Stimulated activated CD4-positive, alpha-beta T cell treated with anti-CD3 and anti-CD28 coated beads, Interleukin-2, amount 100 ng/mL, for 48 hours (primary cell): Measurements from ENCODE around the gene VILL.
"Not testable (repeated sequence)": the region's sequence is repeated elsewhere in the genome, so short reads cannot be mapped to it uniquely, and the experiment has no call there.

ENCODE experiments used
- DNase-seq, 2 donors: peaks; one replicate each; pipeline ENCODE4 v3.0.0-alpha.2; 2020

The VILL gene

DNA sequence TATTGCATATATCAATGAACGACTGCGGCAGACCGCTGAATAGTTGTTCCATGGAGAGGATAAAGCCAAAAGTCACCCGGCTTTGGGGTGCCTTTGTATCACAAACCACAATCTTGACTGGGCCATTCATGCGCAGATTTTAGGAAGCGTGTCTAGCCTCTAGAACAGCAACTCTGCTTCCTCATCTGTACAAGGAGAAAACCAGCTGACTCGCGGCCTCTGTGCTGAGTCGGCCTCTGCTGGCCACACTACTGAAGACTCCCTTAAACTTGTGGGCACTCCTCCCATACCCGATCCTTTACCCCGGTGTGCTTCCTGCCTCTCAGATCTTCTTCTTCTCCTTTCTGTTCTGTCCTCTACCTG is 49.3 kb downstream of the VILL start:
- peak; percentile 18 to 25 for DNase-seq

DNA sequence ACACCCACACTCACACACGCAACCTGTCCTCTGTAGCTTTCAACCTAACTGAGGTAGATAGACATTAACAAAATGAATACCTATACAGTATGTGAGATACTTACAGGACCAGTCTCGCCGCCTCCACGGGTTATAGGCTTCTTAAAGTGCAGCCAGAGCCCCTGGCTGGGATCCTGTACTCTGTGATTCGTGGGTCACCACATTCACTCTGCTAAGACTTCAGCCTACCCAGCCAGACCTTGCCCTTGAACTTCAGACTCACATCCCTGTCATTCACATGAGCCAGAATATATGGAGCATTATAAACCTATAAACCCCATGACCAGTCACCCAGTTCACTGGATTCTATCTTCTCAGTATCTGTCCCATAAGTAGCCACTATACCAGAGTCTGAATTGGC is 49.8 kb downstream of the VILL start:
- no peak for DNase-seq

DNA sequence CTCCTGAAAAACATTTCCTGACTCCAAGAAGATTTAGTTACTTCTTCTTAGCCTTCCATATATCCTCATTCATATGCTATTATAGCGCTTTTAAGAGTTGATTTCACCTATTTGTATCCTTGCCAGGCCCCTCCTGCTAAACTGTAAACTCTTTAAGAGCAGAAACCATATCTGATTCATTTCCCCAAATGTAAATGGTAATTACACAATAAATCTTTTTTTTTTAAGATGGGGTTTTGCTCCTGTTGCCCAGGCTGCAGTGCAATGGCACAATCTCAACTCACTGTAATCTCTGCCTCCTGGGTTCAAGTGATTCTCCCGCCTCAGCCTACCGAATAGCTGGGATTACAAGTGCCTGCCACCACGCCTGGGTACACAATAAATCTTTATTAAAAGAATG is 52.9 kb downstream of the VILL start:
- DNase-seq, result no peak

DNA sequence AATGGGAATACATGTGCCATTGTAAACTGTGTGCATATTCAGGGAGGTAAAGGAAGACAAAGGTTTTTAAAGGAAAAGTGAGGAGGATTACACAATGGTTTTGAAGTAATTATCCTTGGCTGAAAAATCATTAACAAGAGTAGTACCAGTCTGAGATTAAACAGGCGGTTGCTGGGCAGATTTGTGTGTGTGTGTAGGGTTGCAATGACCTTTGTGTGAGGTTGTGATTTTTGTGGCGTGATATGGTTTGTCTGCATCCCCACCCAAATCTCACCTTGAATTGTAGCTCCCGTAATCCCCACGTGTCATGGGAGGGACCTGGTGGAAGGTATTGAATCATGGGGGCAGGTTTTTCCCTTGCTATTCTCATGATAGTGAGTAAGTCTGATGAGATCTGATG is 55.4 kb downstream of the VILL start:
- no peak for DNase-seq

DNA sequence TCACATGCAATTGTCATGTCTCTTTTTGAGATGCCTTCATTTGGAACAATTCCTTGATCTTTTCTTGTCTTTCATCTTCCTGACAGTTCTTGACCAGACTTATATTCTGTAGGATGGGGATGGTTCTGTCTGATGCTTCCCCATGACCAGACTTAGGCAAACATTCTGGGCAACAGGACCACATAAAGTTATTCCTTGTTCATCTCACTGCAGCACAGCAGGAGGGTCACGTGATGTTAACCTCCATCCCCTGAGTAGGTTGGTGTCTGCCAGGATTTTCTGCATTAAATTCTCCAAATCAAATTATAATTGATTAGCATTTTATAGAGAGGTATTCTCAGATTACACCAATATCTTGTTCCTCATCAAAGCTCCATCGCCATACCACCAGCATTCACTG is 56.2 kb downstream of the VILL start:
- no peak for DNase-seq

DNA sequence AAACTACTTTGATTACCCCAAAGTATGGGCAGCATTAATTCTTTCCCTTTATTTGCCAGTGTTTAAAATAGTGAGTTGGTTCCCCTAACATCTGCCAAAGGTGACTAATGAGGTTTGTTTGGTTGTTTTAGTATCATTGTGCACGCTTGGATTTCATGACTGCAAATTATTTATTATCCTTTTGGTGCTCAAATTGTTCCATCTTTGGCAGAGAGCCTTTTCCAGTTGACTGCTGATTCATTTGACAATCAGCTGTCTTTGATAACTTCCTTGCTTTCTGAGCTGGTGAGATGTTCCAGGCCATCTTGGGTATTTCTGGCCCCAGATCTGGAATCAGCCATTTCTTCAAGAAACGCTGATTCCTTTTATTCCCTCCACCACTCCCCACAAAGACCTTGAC is 57.3 kb downstream of the VILL start:
- DNase-seq, result no peak

DNA sequence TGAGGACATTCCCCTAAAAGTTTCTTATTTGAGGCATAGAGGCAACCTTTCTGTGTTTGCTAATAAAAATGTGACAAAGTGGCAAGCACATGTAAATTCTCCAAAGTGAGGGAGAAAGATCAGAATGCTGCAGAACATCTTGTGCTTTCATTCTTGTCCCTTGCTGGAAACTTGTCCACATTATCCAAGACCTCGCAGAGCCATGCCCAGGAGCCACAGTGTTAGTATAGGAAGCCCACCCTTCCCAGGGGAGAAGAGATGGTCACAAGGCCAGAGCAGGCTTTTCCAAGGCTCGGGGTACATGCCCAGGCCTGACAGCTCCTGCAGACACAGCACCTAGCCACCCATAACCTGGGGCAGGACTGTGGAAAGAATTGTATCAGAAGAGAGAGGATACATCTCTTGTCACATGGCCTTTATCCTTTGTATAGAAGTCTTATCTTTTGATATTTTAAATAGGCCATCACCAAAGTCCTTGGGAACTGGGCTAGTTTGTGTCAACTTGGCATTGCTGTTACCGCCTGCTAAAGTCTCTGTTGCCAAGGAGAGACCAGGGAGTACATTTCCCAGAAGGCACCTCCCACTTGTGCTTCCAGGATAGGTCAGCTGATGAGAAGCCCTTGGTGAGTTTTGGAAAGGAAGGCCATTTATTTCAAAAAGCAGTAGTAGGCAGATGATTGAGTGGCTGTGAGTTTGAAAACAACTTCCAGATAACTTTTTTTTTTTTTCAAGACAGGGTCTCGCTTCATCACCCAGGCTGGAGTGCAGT is 59.0 kb downstream of the VILL start:
- DNase-seq, result no peak

DNA sequence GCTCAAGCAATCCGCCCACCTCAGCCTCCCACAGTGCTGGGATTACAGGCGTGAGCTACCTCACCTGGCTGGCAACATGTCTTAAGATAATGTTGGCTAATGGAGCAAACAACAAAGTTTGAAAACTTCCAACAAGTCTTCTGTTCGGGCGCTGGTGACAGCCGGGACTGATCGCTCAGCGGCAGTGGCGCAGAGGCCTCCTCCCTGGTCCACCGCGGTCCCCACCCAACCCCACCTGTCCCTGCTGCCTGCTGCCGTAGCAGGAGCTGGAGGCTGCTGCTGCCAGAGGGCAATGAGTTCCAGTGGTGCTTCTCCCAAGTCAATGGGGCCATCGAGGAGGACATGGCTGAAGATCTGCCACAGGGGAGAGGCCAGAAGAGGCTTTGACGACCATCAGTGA is 60.5 kb downstream of the VILL start:
- no peak for DNase-seq

DNA sequence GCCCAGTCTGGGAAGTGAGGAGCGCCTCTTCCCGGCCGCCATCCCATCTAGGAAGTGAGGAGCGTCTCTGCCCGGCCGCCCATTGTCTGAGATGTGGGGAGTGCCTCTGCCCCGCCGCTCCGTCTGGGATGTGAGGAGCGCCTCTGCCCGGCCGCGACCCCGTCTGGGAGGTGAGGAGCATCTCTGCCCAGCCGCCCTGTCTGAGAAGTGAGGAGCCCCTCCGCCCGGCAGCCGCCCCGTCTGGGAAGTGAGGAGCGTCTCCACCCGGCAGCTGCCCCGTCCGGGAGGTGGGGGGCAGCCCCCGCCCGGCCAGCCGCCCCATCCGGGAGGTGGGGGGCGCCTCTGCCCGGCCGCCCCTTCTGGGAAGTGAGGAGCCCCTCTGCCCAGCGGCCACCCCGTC is 62.7 kb downstream of the VILL start:
- DNase-seq, result not testable (repeated sequence)

DNA sequence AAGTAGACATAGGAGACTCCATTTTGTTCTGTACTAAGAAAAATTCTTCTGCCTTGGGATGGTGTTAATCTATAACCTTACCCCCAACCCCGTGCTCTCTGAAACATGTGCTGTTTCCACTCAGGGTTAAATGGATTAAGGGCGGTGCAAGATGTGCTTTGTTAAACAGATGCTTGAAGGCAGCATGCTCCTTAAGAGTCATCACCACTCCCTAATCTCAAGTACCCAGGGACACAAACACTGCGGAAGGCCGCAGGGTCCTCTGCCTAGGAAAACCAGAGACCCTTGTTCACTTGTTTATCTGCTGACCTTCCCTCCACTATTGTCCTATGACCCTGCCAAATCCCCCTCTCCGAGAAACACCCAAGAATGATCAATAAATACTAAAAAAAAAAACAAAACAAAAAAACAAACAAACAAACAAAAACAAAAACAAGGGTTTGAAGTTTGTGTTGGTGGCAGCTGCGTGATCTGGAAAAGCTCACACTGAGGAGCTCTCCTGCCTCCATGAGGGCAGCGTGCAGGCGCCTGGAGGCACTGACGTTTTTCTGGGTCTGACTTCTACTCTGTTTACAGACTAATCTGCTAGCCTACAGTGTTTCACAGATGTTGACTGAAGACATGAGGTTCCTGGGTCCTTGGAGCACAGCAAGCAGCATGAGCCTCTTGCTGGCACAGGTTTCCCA is 63.4 kb downstream of the VILL start:
- not testable (repeated sequence) for DNase-seq

DNA sequence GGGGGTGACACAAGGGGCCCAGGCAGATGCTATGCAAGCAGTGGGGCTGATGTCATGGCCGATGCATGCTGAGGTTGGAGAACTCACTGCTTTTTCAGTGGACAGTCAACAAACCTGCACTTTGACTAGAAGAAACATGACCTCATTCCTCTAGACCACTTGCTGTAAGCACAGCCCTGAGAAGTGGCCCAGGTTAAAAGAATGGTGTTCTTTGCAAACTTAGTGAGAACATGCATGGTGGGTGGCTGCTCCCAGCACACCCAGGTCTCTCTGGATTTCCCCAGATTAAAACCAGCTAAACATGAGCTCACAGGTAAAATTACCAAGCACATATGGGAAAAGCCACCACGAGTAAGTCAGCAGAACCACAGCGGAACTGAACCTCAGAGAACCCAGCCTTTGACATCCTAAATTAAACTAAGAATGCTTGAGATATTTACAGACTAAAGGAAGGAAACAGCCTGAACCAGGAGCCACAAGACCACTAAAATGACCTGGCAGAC is 64.0 kb downstream of the VILL start:
- DNase-seq, result no peak
